Fibroblast of pulmonary artery (primary cell): ENCODE results near the gene ADGRG2.
A peak's percentile ranks its signal among the peaks of the same experiment; 100 is the strongest.

Experiments used
- DNase-seq: peaks from one replicate; pipeline ENCODE4 v3.0.0-alpha.2; 2010; ENCODE audit warnings: low read depth
- H3K4me3 ChIP-seq: replicated peaks from 2 replicates; pipeline ENCODE4 v1.5.1; 2011; ENCODE audit warnings: low read depth, mild to moderate bottlenecking, control low read depth, low read length, moderate library complexity
- CTCF ChIP-seq: IDR thresholded peaks from 2 replicates; pipeline ENCODE4 v1.5.1; 2011; ENCODE audit warnings: mild to moderate bottlenecking, control low read depth, low read length, inconsistent platforms; ENCODE audit errors: missing control alignments

Gene ADGRG2

GRCh38 chrX:19121898-19122640 is at the start of gene ADGRG2:
Gene ADGRG2, minus strand, starts transcription at chrX:19122468. Its CDS starts 53,634 bp downstream, at chrX:19068834.
- DNase-seq: peak; percentile 5
- no peak within 1 kb of the TSS for H3K4me3 ChIP-seq
- TF ChIP-seq CTCF: no peak

GRCh38 chrX:19168609-19169008 is 46.3 kb upstream of the ADGRG2 start:
- TF ChIP-seq CTCF: no peak
- H3K4me3 ChIP-seq: no peak overlapping the region
- DNase-seq: no peak

GRCh38 chrX:19162851-19163250 is 40.6 kb upstream of the ADGRG2 start:
- H3K4me3 ChIP-seq: no peak overlapping the region
- DNase-seq: no peak
- TF ChIP-seq CTCF: no peak

GRCh38 chrX:19156186-19156585 is 33.9 kb upstream of the ADGRG2 start:
- DNase-seq: no peak
- H3K4me3 ChIP-seq: no peak overlapping the region
- no peak for TF ChIP-seq CTCF

- no peak for DNase-seq
- no peak overlapping the region for H3K4me3 ChIP-seq
- no peak for TF ChIP-seq CTCF
Observed at GRCh38 chrX:19152762-19153161, 30.5 kb upstream of the ADGRG2 start.

- no peak for TF ChIP-seq CTCF
- no peak for DNase-seq
- no peak overlapping the region for H3K4me3 ChIP-seq
Observed at GRCh38 chrX:19137067-19137466, 14.8 kb upstream of the ADGRG2 start.

GRCh38 chrX:19133784-19134183 is 11.5 kb upstream of the ADGRG2 start:
- no peak for TF ChIP-seq CTCF
- DNase-seq: no peak

More at GRCh38 chrX:19133784-19134183, 11.5 kb upstream of the ADGRG2 start:
- H3K4me3 ChIP-seq: no peak overlapping the region
